Activated CD4-positive, alpha-beta T cell treated with anti-CD3 and anti-CD28 coated beads, Interleukin-2, Interleukin-4, amounts not matched to agents 100 ng/mL and 50 ng/mL, durations not matched to agents 16 hours and 8 hours (primary cell): ENCODE data around the gene HDDC2.
A peak's percentile ranks its signal among the peaks of the same experiment; 100 is the strongest.
"Not testable (repeated sequence)": the region's sequence is repeated elsewhere in the genome, so short reads cannot be mapped to it uniquely, and the experiment has no call there.

Source experiments
- DNase-seq: peaks from one replicate; pipeline ENCODE4 v3.0.0-alpha.2; 2020; ENCODE audit warnings: low spot score

HDDC2 gene

GRCh38 chr6:125306756-125307149 is 5.0 kb upstream of the HDDC2 start:
- no peak for DNase-seq

- no peak for DNase-seq
These were observed 3.3 kb upstream of the HDDC2 start for GRCh38 chr6:125304970-125305660.

GRCh38 chr6:125303512-125303854 is 1.7 kb upstream of the HDDC2 start:
- DNase-seq, result no peak

- no peak for DNase-seq
These were observed 1.2 kb upstream of the HDDC2 start for GRCh38 chr6:125302840-125303511.

- DNase-seq, result no peak
These were observed 754 bp downstream of the HDDC2 start for GRCh38 chr6:125300992-125301434.

GRCh38 chr6:125299257-125299656 is 2.5 kb downstream of the HDDC2 start:
- DNase-seq, result no peak

GRCh38 chr6:125296471-125296870 is 5.3 kb downstream of the HDDC2 start:
- DNase-seq, result no peak

GRCh38 chr6:125294925-125295324 is 6.8 kb downstream of the HDDC2 start:
- DNase-seq, result no peak

- DNase-seq, result no peak
These were observed 7.7 kb downstream of the HDDC2 start for GRCh38 chr6:125294036-125294435.

GRCh38 chr6:125293587-125293986 is 8.2 kb downstream of the HDDC2 start:
- DNase-seq, result no peak

- DNase-seq, result no peak
These were observed 14.0 kb downstream of the HDDC2 start for GRCh38 chr6:125287718-125288117.

- no peak for DNase-seq
These were observed 15.8 kb downstream of the HDDC2 start for GRCh38 chr6:125285936-125286335.

GRCh38 chr6:125285353-125285752 is 16.4 kb downstream of the HDDC2 start:
- DNase-seq, result no peak

GRCh38 chr6:125282470-125282869 is 19.3 kb downstream of the HDDC2 start:
- DNase-seq, result not testable (repeated sequence)

GRCh38 chr6:125280370-125281035 is 21.3 kb downstream of the HDDC2 start:
- not testable (repeated sequence) for DNase-seq

GRCh38 chr6:125279961-125280360 is 21.8 kb downstream of the HDDC2 start:
- peak; percentile 13 for DNase-seq

GRCh38 chr6:125277838-125278237 is 23.9 kb downstream of the HDDC2 start:
- DNase-seq, result no peak

GRCh38 chr6:125275779-125276178 is 26.0 kb downstream of the HDDC2 start:
- DNase-seq, result no peak

- no peak for DNase-seq
These were observed 26.8 kb downstream of the HDDC2 start for GRCh38 chr6:125274935-125275334.

GRCh38 chr6:125273965-125274364 is 27.8 kb downstream of the HDDC2 start:
- DNase-seq, result no peak

- DNase-seq, result no peak
These were observed 28.5 kb downstream of the HDDC2 start for GRCh38 chr6:125273251-125273650.

- no peak for DNase-seq
These were observed 30.1 kb downstream of the HDDC2 start for GRCh38 chr6:125271486-125272159.

GRCh38 chr6:125270380-125270779 is 31.4 kb downstream of the HDDC2 start:
- DNase-seq, result no peak
